Osteoblast (primary cell): ENCODE measurements around the gene LIPG. TPM values are rescaled to one million over a fixed set of nuclear protein-coding genes. Genes with fewer than 3 reads are reported as not detected.

Experiments used
- DNase-seq: peaks from one replicate; pipeline ENCODE4 v3.0.0; 2011; ENCODE audit warnings: low spot score, mixed read lengths; ENCODE audit not compliant: insufficient read length; ENCODE audit errors: missing footprints
- H2AFZ ChIP-seq: 2 replicates; pipeline ENCODE4 v1.6.0; 2011; ENCODE audit warnings: mild to moderate bottlenecking, low read length
- H3K27ac ChIP-seq: 2 replicates; pipeline ENCODE4 v1.5.1; 2011; ENCODE audit warnings: mild to moderate bottlenecking, low read depth, low read length, moderate library complexity
- H3K27me3 ChIP-seq: 2 replicates; pipeline ENCODE4 v1.6.0; 2012; ENCODE audit warnings: mild to moderate bottlenecking, control low read depth, inconsistent platforms, low read length, moderate library complexity; ENCODE audit not compliant: insufficient read depth
- H3K36me3 ChIP-seq: 2 replicates; pipeline ENCODE4 v1.5.1; 2011; ENCODE audit warnings: mild to moderate bottlenecking, low read length, control low read depth, moderate library complexity; ENCODE audit not compliant: insufficient read depth
- H3K4me1 ChIP-seq: 2 replicates; pipeline ENCODE4 v1.5.1; 2011; ENCODE audit warnings: mild to moderate bottlenecking, low read length, control low read depth, moderate library complexity; ENCODE audit not compliant: insufficient read depth
- H3K4me2 ChIP-seq: 2 replicates; pipeline ENCODE4 v1.6.0; 2011; ENCODE audit warnings: mild to moderate bottlenecking, low read length; ENCODE audit not compliant: insufficient read depth
- H3K4me3 ChIP-seq: fragments of 200-600 bp; sonication (generic); 3 replicates; pipeline ENCODE4 v1.5.1; 2012; ENCODE audit warnings: mild to moderate bottlenecking, low read length, inconsistent platforms; ENCODE audit not compliant: insufficient read depth
- H3K79me2 ChIP-seq: 2 replicates; pipeline ENCODE4 v1.6.0; 2012; ENCODE audit warnings: mild to moderate bottlenecking, low read length, control low read depth, inconsistent platforms; ENCODE audit not compliant: insufficient read depth
- H3K9me3 ChIP-seq: 2 replicates; pipeline ENCODE4 v1.5.1; 2011; ENCODE audit warnings: low read depth, low read length, control low read depth
- H4K20me1 ChIP-seq: 2 replicates; pipeline ENCODE4 v1.6.0; 2012; ENCODE audit warnings: mild to moderate bottlenecking, low read length, control low read depth; ENCODE audit not compliant: insufficient read depth
- CTCF ChIP-seq: IDR thresholded peaks from 2 replicates; pipeline ENCODE4 v1.5.1; 2011; ENCODE audit warnings: mild to moderate bottlenecking, low read depth, low read length, moderate library complexity; ENCODE audit errors: extremely low read depth
- total RNA-seq: library from RNA; depleted of rRNA; stranded (reverse); fragments of >200 nt; gene quantifications from 2 replicates; pipeline ENCODE4 v1.2.3, GENCODE V29; 2012

The LIPG gene
- total RNA-seq, 1 donor, result 2.2 TPM

- DNase-seq, result peak; percentile 55
Measured at GRCh38 chr18:49562481-49563129, 748 bp downstream of the LIPG start.

DNA sequence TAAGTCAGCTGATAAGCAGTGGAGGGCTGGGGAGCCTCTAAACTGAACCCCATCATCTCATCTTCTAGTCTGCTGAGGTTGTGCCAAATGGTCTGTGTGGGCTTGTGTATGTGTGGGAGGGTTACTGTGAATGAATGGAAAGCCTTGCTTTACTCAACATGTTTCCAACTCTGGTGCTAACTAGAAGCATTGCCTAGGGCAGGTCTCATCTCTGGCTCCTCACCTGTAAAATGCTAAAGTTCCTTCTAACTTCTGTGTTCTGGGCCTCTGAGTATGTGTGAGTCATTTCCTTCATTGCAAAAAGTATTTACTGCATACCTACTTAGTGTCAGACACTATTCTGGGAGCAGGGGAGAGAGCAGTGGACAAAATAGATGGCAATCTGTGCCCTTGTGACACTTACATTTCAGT, 1.3 kb downstream of the LIPG start:
- Histone ChIP-seq H3K79me2 (no peaks in the 10 kb centered on the region), H3K4me3 (no peak overlapping the region), H3K27me3 (peaks cover 37% of the 10 kb centered on the region), H2AFZ (no peak overlapping the region), H3K9me3 (no peaks in the 10 kb centered on the region), H3K36me3 (no peaks in the 10 kb centered on the region), H3K4me1 (peaks cover 24% of the 10 kb centered on the region), H3K27ac (no peak overlapping the region), H4K20me1 (no peaks in the 10 kb centered on the region), H3K4me2 (no peak overlapping the region)
- peak; percentile 63 for DNase-seq
- no peak for TF ChIP-seq CTCF

More at GRCh38 chr18:49562481-49563129, 748 bp downstream of the LIPG start:
- TF ChIP-seq CTCF, result no peak
- Histone ChIP-seq H3K9me3 (no peaks in the 10 kb centered on the region), H3K27me3 (peaks cover 37% of the 10 kb centered on the region), H3K4me2 (peak overlapping the region; percentile 92), H3K4me3 (peak overlapping the region; percentile 66), H3K27ac (no peak overlapping the region), H3K79me2 (no peaks in the 10 kb centered on the region), H3K4me1 (peaks cover 24% of the 10 kb centered on the region), H4K20me1 (no peaks in the 10 kb centered on the region), H3K36me3 (no peaks in the 10 kb centered on the region), H2AFZ (no peak overlapping the region)

GRCh38 chr18:49563701-49564517, 2.1 kb downstream of the LIPG start:
- H3K27ac ChIP-seq, result no peak overlapping the region
- no peak overlapping the region for H3K4me3 ChIP-seq
- TF ChIP-seq CTCF, result no peak
- no peak overlapping the region for H2AFZ ChIP-seq
- H3K79me2 ChIP-seq, result no peaks in the 10 kb centered on the region
- no peak overlapping the region for H3K4me2 ChIP-seq
- H3K27me3 ChIP-seq, result peaks cover 37% of the 10 kb centered on the region
- H4K20me1 ChIP-seq, result no peaks in the 10 kb centered on the region
- H3K4me1 ChIP-seq, result peaks cover 24% of the 10 kb centered on the region
- no peaks in the 10 kb centered on the region for H3K9me3 ChIP-seq
- DNase-seq, result no peak
- no peaks in the 10 kb centered on the region for H3K36me3 ChIP-seq

DNA sequence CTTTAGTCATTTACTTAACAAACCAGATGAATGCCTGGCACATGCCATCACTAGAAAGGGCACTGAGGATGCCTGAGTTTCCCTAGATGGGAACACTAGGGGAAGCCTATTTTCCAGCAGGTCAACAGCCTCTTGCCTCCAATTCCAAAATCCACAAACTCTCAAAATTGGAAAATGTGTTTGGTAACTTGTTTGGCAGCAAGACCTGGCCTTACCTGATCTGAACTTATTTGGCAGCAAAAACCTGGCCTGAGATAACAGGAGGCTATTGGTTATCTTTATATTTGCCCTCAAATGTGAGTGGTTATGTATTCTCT, 2.6 kb downstream of the LIPG start:
- no peaks in the 10 kb centered on the region for H4K20me1 ChIP-seq
- no peaks in the 10 kb centered on the region for H3K79me2 ChIP-seq
- no peak overlapping the region for H3K4me3 ChIP-seq
- no peak overlapping the region for H3K4me2 ChIP-seq
- TF ChIP-seq CTCF, result no peak
- no peak for DNase-seq
- H3K36me3 ChIP-seq, result no peaks in the 10 kb centered on the region
- no peak overlapping the region for H2AFZ ChIP-seq
- H3K27me3 ChIP-seq, result peaks cover 36% of the 10 kb centered on the region
- H3K27ac ChIP-seq, result no peak overlapping the region
- peaks cover 24% of the 10 kb centered on the region for H3K4me1 ChIP-seq
- no peaks in the 10 kb centered on the region for H3K9me3 ChIP-seq
